ENCODE results near the gene CAMLG.
A peak's percentile ranks its signal among the peaks of the same experiment; 100 is the strongest.

CAMLG gene

GRCh38 chr5:134724872-134725271 lies 13.5 kb upstream of the CAMLG start:
- in situ Hi-C loops (cut with HindIII; ENCODE audit: low sequenced_read_pairs), result no loop called here
- H3K4me3 ChIP-seq (ENCODE audit: low read depth, low read length), result no peak overlapping the region
- TF ChIP-seq CTCF (IDR thresholded peaks at IDR 0.05; ENCODE audit: low read depth, low read length, missing control alignments), result no peak
- no peak for DNase-seq (ENCODE audit: low read depth)

- no peak for DNase-seq (ENCODE audit: low read depth)
- in situ Hi-C loops (cut with HindIII; ENCODE audit: low sequenced_read_pairs), result no loop called here
- TF ChIP-seq CTCF (IDR thresholded peaks at IDR 0.05; ENCODE audit: low read depth, low read length, missing control alignments), result no peak
- H3K4me3 ChIP-seq (ENCODE audit: low read depth, low read length), result no peak overlapping the region
Observed at GRCh38 chr5:134732819-134733218, 5.5 kb upstream of the CAMLG start.

GRCh38 chr5:134735243-134735642 lies 3.1 kb upstream of the CAMLG start:
- no peak for DNase-seq (ENCODE audit: low read depth)
- in situ Hi-C loops (cut with HindIII; ENCODE audit: low sequenced_read_pairs), result no loop called here
- TF ChIP-seq CTCF (IDR thresholded peaks at IDR 0.05; ENCODE audit: low read depth, low read length, missing control alignments), result no peak
- H3K4me3 ChIP-seq (ENCODE audit: low read depth, low read length), result no peak overlapping the region

GRCh38 chr5:134736173-134736812 lies 2.1 kb upstream of the CAMLG start:
- TF ChIP-seq CTCF (IDR thresholded peaks at IDR 0.05; ENCODE audit: low read depth, low read length, missing control alignments), result no peak
- no peak for DNase-seq (ENCODE audit: low read depth)
- H3K4me3 ChIP-seq (ENCODE audit: low read depth, low read length), result no peak overlapping the region
- in situ Hi-C loops (cut with HindIII; ENCODE audit: low sequenced_read_pairs), result no loop called here

- DNase-seq (ENCODE audit: low read depth), result peak; percentile 12
- in situ Hi-C loops (cut with HindIII; ENCODE audit: low sequenced_read_pairs), result no loop called here
- H3K4me3 ChIP-seq (ENCODE audit: low read depth, low read length), result peak overlapping the region; percentile 77
- TF ChIP-seq CTCF (IDR thresholded peaks at IDR 0.05; ENCODE audit: low read depth, low read length, missing control alignments), result peak; percentile 22
Observed at GRCh38 chr5:134738963-134739661, 764 bp downstream of the CAMLG start.

- in situ Hi-C loops (cut with HindIII; ENCODE audit: low sequenced_read_pairs), result no loop called here
- no peak for DNase-seq (ENCODE audit: low read depth)
- no peak overlapping the region for H3K4me3 ChIP-seq (ENCODE audit: low read depth, low read length)
- TF ChIP-seq CTCF (IDR thresholded peaks at IDR 0.05; ENCODE audit: low read depth, low read length, missing control alignments), result no peak
Observed at GRCh38 chr5:134741052-134741451, 2.7 kb downstream of the CAMLG start.
